Kidney tubule cell (primary cell): Measurements from ENCODE around the gene DYNLT1.

Source experiments
- DNase-seq: peaks from one replicate; pipeline ENCODE4 v3.0.0-alpha.2; 2018; ENCODE audit warnings: low spot score

Gene DYNLT1

GRCh38 chr6:158596861-158597260 is 47.7 kb downstream of the DYNLT1 start:
- DNase-seq: no peak

GRCh38 chr6:158595223-158595622 is 49.3 kb downstream of the DYNLT1 start:
- no peak for DNase-seq

- DNase-seq: no peak
Observed at GRCh38 chr6:158593670-158594069, 50.9 kb downstream of the DYNLT1 start.

- DNase-seq: no peak
Observed at GRCh38 chr6:158591810-158592209, 52.7 kb downstream of the DYNLT1 start.

- no peak for DNase-seq
Observed at GRCh38 chr6:158591134-158591809, 53.3 kb downstream of the DYNLT1 start.

- no peak for DNase-seq
Observed at GRCh38 chr6:158589366-158589765, 55.2 kb downstream of the DYNLT1 start.

GRCh38 chr6:158586652-158587051 is 57.9 kb downstream of the DYNLT1 start:
- no peak for DNase-seq
